Breast epithelium (tissue), 4 donors: ENCODE measurements around the gene C1QTNF6. TPM values are rescaled to one million over a fixed set of nuclear protein-coding genes. Genes with fewer than 3 reads are reported as not detected.

Experiments used
- DNase-seq, 2 donors: peaks; one replicate each; pipeline ENCODE4 v3.0.0-alpha.2; 2019; ENCODE audit warnings: low spot score in 2 of 2
- H3K27ac ChIP-seq, 2 donors: fragments of 200-600 bp; sonication (generic) in 1 of 2; one replicate each; pipeline ENCODE4 v1.5.1; 2016 to 2019; ENCODE audit warnings: mild to moderate bottlenecking in 1 of 2
- H3K27me3 ChIP-seq, 2 donors: fragments of 200-600 bp; sonication (generic) in 1 of 2; one replicate each; pipeline versions ENCODE4 v1.5.1 to v1.6.0; 2017 to 2019; ENCODE audit warnings: control low read depth in 1 of 2, mild to moderate bottlenecking in 1 of 2
- H3K36me3 ChIP-seq: fragments of 200-600 bp; one replicate; pipeline ENCODE4 v1.5.1; 2019
- H3K4me1 ChIP-seq, 2 donors: fragments of 200-600 bp; sonication (generic); one replicate each; pipeline ENCODE4 v1.5.1; 2016 to 2019; ENCODE audit warnings: control low read depth in 1 of 2
- H3K4me3 ChIP-seq, 3 donors: fragments of 200-600 bp; sonication (generic); 1 replicate in 2 of 3; 2 replicates in 1 of 3; pipeline ENCODE4 v1.5.1; 2016 to 2019; ENCODE audit warnings: mild to moderate bottlenecking in 3 of 3, moderate library complexity in 2 of 3
- H3K9me3 ChIP-seq, 2 donors: fragments of 200-600 bp; sonication (generic) in 1 of 2; one replicate each; pipeline ENCODE4 v1.5.1; 2016 to 2019; ENCODE audit warnings: control low read depth in 1 of 2
- CTCF ChIP-seq, 3 donors: fragments of 450-650 bp; IDR thresholded peaks; one replicate each; pipeline ENCODE4 v1.5.1; 2016 to 2017; ENCODE audit warnings: antibody characterized with exemption in 3 of 3, mild to moderate bottlenecking in 3 of 3, moderate library complexity in 3 of 3
- POLR2A ChIP-seq: fragments of 450-650 bp; IDR thresholded peaks from one replicate; pipeline ENCODE4 v1.6.1; 2016; ENCODE audit warnings: antibody characterized with exemption, mild to moderate bottlenecking, moderate library complexity
- POLR2AphosphoS5 ChIP-seq, 3 donors: sonication (generic); formaldehyde crosslinking; IDR thresholded peaks; one replicate each; pipeline ENCODE4 v1.6.1; 2017; ENCODE audit warnings: antibody characterized with exemption in 3 of 3
- intact Hi-C: fragments of 100-400 bp; cut with DNase I; formaldehyde crosslinking; loops from one replicate; pipeline ENCODE4 v1.15.1; 2023; ENCODE audit warnings: low total_unique reads
- total RNA-seq, 3 donors: library from RNA; depleted of rRNA; stranded (reverse); fragments of >200 nt; gene quantifications; one replicate each; pipeline ENCODE4 v1.1.0, GENCODE V29; 2016

The C1QTNF6 gene
- total RNA-seq, 3 donors from 2014 or later: 2.2 to 3.6 (median 3.5) TPM

GRCh38 chr22:37162221-37163095 lies 25.6 kb downstream of the C1QTNF6 start:
- Histone ChIP-seq H3K36me3 (no peaks in the 10 kb centered on the region), H3K4me3 (no peak overlapping the region), H3K27ac (no peak overlapping the region), H3K4me1 (no peaks in the 10 kb centered on the region), H3K27me3 (no peaks in the 10 kb centered on the region), H3K9me3 (no peaks in the 10 kb centered on the region)
- intact Hi-C loops: no loop called here
- no peak for DNase-seq
- TF ChIP-seq POLR2A: no peak
- no peak for TF ChIP-seq POLR2AphosphoS5 (IDR thresholded peaks at IDR 0.05)
- no peak for TF ChIP-seq CTCF (IDR thresholded peaks at IDR 0.05)

- Histone ChIP-seq H3K9me3 (no peaks in the 10 kb centered on the region), H3K27ac (no peak overlapping the region), H3K4me3 (no peak overlapping the region), H3K27me3 (no peaks in the 10 kb centered on the region), H3K4me1 (no peaks in the 10 kb centered on the region), H3K36me3 (no peaks in the 10 kb centered on the region)
- TF ChIP-seq POLR2A: no peak
- TF ChIP-seq POLR2AphosphoS5 (IDR thresholded peaks at IDR 0.05): no peak
- TF ChIP-seq CTCF (IDR thresholded peaks at IDR 0.05): no peak
- intact Hi-C loops: no loop called here
- DNase-seq: no peak
Measured at GRCh38 chr22:37161443-37161842, 26.6 kb downstream of the C1QTNF6 start.

- Histone ChIP-seq H3K4me3 (no peak overlapping the region), H3K27me3 (no peaks in the 10 kb centered on the region), H3K4me1 (no peaks in the 10 kb centered on the region), H3K9me3 (no peaks in the 10 kb centered on the region), H3K27ac (no peak overlapping the region), H3K36me3 (no peaks in the 10 kb centered on the region)
- TF ChIP-seq POLR2AphosphoS5 (IDR thresholded peaks at IDR 0.05) (no peak), POLR2A (no peak), CTCF (IDR thresholded peaks at IDR 0.05) (no peak)
- intact Hi-C loops: no loop called here
- no peak for DNase-seq
Measured at GRCh38 chr22:37160027-37160426, 28.0 kb downstream of the C1QTNF6 start.

GRCh38 chr22:37158963-37159290 lies 29.1 kb downstream of the C1QTNF6 start:
- H3K4me3 ChIP-seq: no peak overlapping the region
- no peaks in the 10 kb centered on the region for H3K27me3 ChIP-seq
- no peak for DNase-seq
- H3K27ac ChIP-seq: no peak overlapping the region
- H3K4me1 ChIP-seq: no peaks in the 10 kb centered on the region
- no peaks in the 10 kb centered on the region for H3K36me3 ChIP-seq
- TF ChIP-seq POLR2A (no peak), CTCF (IDR thresholded peaks at IDR 0.05) (no peak), POLR2AphosphoS5 (IDR thresholded peaks at IDR 0.05) (no peak)
- intact Hi-C loops: no loop called here
- no peaks in the 10 kb centered on the region for H3K9me3 ChIP-seq

- no peak overlapping the region for H3K4me3 ChIP-seq
- H3K9me3 ChIP-seq: no peaks in the 10 kb centered on the region
- DNase-seq: no peak
- intact Hi-C loops: no loop called here
- no peak overlapping the region for H3K27ac ChIP-seq
- no peak for TF ChIP-seq POLR2AphosphoS5 (IDR thresholded peaks at IDR 0.05)
- no peak for TF ChIP-seq CTCF (IDR thresholded peaks at IDR 0.05)
- H3K36me3 ChIP-seq: no peaks in the 10 kb centered on the region
- H3K4me1 ChIP-seq: no peaks in the 10 kb centered on the region
- H3K27me3 ChIP-seq: no peaks in the 10 kb centered on the region
Measured at GRCh38 chr22:37157516-37158285, 30.3 kb downstream of the C1QTNF6 start.
